HG03039 (cell line): ENCODE data around the gene KASH5.

Experiments
- ATAC-seq: cut with Tn5 transposase; IDR thresholded peaks from one replicate; pipeline ENCODE4 v1.9.1; 2021; ENCODE audit warnings: mild to moderate bottlenecking, moderate library complexity; ENCODE audit not compliant: unreplicated experiment

KASH5 gene

DNA sequence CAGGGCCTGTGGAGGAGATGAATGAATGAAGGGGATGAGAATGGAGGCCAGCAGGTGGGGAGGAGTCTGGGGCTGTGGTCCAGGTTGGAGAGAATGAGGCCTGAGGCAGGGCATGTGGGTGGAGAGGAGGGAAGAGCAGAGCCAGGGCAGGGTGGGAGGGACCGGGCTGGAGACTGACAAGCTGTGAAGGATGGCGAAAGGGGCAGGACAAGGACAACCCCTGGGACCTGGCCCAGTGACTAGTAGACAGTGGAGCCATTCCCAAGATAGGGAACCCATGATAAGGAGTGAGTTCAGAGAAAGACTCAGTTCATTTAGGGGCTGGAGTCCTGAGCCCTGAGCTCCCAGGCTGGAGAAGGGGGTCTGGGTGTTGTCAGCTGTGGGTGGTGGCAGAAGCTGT, 32.2 kb downstream of the KASH5 start:
- ATAC-seq = no peak

DNA sequence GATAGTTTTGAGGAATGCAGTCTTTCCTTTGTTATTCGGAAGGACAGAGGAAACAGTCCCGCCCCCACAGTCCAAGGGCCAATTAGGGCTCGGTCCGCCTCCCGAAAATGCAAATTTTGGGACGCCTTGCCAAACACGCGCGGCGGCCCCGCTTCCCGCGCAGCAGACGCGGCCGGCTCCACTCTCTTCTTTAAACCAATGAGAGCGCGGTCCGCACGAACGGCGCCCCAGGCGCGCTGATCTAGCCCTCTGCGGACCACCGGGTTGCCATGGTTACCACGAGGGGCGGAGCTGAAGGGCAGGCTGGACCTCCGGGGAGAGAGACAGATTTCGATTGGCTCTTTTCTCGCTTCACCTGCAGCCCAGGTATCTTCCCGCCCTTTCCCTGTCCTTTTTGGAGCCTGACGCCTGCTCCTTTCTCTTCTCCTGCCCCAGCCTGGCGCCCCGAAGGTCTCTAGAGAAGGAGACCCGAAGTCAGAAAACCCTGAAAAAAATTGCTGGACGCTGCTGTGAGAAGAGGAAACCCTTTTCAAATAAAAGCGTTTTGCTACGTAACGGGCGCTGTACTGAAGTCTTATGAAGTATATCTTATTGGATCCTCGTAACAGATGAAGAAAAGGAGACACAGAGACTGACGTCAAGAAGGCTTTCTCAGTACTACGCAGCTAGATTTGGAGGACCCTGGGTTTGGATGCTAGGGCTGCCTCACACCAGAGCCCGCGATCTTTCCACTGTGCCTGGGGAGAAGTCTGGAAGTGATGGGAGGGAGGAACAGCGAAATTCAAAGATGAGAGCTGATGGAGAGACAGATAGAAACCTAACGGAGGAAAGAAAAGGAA, 33.2 kb downstream of the KASH5 start:
- ATAC-seq = no peak

DNA sequence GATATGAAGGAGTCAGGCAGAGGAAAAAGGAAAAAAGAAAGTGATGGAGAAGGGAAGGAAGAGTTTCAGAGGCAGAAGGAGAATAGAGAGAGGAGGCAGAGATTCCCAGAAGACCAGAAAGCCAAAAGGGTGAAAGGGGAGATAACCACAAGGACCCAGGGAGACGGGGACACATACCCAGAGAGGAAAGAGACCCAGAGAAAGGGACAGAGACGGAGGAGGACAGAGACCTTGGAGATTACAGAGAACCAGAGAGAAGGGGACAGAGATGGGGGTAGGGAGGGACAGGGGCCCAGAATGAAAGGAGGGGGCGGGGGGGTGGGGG, 33.8 kb downstream of the KASH5 start:
- no peak for ATAC-seq

DNA sequence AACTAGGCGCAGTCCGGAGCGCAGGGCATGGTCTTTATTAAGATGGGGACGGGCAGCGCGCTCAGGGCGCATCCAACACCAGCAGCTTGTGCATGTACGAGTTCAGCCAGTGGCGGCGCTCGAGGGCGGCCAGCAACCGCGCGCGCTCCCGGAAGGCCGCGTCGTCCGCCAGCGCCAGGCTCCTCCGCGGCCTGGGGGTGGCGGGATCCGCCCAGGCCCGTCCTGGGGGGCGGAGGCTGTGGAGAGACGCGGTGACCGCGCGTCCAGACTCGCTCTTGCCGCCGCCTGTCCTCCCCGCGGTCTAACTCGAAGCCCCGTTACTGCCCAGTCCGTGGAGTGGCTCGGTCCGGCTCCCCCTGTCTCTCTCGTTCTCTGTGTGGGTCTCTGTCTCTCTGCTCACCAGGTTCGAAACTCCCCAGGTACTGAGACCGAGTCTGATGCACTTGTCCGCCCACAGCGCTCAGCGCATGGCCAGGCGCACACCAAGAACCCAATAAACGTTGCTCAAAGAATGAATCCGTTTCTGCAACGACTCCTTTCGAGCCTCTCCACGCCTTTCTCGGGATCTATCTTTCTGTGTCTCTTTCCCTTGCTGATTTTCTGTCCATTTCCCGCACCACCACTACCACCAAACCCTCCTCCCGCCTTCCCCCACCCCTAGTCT, 34.5 kb downstream of the KASH5 start:
- no peak for ATAC-seq

DNA sequence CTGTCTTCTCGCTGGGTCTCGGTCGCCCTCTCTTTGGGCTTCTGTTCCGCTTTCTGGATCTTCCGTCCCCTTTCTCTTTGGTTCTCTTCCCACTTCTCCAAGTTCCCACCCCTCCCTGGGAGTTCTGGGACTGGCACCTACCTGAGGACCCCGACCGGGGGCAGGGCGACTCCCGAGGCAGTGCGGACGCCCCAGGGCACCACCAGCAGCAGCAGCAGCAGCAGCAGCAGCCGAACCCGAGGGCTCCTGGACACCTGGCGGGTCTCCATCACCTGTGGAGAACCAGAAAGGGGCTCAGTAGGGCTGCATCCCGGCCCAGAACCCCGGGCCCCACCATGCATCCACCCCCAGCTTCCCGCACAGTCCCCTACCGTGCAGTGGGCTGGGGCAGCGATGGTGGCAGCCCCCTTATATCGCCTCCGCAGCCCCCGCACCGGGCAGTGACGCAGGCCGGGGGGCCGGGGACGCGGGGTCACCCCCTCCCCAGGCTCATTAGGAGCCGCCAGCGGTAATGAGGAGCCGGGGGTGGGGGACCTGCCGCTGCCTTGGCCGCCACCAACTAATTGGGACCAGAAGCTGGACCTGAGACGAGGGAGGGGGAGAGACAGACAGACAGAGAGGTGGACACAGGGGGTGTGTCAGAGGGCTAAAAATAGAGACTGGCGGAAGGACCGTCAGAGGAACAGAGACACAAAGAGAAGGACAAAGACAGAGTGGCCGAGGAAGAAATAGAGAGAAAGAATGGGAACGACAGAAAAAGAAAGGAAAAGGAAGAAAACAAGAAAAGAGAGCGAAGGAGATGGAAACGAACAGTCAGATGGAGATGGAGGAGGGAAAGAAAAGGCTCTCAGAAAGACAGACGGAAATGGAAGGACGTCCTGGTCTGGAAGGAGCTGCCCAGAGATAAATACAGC, 35.3 kb downstream of the KASH5 start, which contains the start of gene PTH2:
TSS of gene PTH2 (minus strand) at position 371 of the 914 bp plus-strand sequence. CDS start at position 269, 102 bp downstream.
- no peak for ATAC-seq

DNA sequence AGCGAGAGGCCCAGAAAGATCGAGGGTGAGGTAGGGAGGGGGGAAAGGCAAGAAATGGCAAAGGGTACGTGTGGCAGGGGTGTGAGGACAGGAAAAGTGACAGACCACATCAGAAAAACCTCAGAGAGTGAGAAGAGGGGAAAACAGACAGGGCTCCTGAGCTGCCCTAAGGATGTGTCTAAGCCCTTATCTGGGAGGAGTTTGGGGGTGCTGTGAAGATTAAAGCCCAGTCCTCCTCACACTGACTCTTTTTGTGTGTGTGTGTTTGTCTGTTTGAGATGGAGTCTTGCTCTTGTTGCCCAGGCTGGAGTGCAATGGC, 35.9 kb downstream of the KASH5 start:
- ATAC-seq = no peak

DNA sequence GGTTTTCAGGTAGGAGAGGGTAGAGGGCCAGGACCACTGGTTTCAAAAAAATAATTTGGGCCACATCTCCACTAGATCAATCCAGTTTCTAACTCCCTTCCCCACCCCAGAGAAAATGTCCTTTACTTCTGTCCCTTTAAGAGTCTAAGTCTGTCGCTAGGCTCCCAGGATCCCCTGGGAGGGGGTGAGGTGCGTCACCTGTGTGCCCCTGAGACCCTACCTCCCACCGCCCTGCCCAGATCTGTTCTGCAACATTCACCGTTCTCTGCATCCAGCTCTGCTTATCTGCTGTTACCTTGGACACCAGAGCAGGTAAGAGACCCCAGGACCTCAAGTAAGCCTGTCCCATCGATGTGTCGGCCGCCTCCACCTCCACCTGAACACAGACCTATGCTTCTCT, 37.1 kb downstream of the KASH5 start, which contains the start of gene GFY:
TSS of gene GFY (plus strand) at position 211 of the 400 bp plus-strand sequence. CDS start 1,043 bp downstream, outside the sequence.
- no peak for ATAC-seq

DNA sequence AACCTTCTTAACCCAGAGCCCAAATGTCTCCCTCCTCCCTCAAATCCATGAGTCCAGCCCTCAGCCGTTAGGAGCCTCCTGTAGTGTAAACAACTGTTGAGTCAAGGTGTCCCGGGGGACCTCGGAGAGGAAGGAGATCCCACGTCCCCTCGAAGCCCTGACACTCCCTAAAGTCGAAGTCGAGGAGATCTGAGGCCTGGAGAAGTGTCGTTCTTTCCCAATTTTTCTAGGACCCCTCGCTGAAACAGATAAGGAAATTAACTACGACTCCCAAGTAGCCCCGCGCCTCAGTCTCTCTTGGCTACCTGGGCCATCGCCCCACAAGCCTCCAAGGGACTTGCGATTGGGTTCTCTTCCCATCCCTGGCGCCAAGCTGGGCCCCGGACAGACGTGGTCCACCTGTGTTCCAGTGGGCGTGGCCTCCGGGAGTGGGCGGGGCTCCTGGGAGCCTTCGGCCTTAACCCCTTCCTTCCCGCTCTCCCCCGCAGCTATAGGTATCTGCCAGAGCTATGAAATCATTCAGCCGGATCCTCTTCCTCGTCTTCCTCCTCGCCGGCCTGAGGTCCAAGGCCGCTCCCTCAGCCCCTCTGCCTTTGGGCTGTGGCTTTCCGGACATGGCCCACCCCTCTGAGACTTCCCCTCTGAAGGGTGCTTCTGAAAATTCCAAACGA, 38.0 kb downstream of the KASH5 start:
- ATAC-seq = no peak

DNA sequence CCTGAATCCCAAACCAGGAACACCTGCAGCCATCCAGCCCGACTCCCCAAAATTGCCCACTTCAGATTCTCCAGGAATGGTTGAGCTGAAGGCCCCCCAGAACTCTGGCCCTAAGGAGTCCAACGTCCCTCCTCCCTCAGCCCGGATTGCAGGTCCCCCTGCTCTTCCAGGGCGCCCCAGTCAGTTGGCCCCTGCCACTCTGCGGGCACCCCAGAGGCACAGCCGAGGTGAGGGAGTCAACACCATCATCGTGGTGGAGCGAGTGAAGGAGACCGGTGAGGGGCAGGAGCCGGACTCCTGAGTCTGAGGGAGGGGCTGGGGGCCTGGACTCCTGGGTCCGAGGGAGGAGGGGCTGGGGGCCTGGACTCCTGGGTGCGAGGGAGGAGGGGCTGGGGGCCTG, 39.3 kb downstream of the KASH5 start:
- ATAC-seq = no peak

DNA sequence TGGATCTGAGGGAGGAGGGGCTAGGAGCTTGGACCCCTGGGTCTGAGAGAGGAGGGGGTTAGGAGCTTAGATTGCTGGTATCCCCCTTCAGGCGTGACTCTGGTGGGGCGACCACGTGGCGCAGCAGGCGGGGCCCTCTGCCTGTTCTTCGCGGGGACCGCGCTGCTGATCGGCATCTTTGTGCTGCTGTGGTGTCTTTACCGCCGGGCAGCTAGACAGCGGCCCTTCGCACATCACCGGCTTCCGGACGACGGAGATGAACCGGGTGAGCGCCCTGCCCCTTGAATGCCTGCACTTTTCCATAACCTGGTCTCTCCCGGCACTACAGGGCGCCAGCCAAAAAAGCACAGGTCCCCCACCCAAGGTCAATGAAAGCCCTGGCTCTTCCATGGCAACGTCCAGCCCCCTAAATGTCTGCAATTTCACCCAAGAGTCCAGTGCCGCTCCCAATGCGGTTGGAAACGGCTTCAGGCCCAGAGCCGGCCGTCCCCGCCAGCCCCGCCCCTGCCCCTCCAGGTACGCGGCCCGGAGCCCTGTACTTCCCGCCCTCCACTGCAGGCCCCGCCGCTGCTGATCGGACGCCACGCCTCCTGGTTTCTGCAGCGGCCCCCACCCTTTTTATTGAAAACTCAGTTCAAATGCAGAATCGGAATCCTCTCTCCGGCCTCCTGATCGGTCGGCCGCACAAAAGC, 40.0 kb downstream of the KASH5 start:
- ATAC-seq = no peak

DNA sequence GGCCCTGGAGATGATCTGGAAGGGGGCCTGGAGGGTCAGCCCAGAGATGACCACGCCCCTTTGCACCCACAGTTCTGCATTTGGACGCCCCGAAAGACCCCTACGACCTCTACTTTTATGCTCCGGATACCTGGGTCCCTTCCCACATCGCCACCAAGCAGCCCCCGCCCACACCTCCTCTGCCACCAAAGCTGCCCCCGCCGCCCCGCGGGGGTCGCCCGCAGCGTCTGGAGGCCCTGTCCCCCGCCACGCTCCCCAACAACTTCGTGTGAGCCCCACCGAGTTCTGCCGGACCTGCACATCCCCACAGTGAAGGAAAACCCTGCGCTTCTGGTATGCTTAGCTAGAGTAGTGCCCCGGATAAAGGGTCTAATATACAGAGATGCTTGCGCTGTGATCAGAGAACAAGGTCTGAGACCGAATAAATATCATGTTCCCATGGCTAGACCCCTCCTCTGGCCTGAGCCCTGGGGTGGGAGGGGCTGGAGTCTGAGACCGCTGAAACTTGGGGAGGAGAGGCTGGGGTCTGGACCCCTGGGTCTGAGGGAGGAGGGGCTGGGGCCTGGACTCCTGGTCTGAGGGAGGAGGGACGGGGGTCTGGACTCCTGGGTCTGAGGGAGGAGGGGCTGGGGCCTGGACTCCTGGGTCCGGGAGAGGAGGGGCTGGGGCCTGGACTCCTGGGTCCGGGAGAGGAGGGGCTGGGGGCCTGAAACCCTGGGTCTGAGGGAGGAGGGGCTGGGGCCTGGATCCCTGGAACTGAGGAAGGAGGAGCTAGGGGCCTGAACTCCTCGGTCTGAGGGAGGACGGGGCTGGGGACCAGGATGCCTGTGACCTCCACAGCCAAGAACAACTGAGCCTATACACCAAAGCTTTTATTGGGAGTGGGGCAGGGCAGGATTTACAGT, 40.8 kb downstream of the KASH5 start:
- no peak for ATAC-seq

DNA sequence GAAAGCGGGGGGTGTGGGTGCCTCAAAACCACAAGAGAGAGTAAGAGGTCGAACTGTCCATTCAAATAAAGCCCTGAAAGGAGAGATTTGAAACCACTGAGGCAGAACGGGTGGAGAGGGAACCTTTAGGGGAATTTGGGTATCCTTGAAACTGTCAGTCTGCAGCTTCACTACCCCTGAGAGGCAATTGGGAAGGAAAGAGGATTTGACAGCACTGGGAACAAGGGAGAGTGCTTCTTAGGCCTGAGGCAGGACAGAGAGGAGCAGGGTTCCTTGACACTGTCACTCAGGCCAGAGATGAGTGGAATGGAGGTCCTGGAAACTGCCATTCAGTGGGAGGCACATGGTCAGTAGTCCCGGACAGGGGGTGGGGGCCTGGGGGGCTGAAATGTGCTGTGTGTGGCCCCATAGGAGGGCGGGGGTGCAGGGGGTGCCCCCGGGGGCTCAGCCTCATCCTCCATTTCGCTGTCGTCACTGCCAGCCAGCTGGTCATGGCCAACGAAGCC, 42.2 kb downstream of the KASH5 start:
- ATAC-seq = no peak

DNA sequence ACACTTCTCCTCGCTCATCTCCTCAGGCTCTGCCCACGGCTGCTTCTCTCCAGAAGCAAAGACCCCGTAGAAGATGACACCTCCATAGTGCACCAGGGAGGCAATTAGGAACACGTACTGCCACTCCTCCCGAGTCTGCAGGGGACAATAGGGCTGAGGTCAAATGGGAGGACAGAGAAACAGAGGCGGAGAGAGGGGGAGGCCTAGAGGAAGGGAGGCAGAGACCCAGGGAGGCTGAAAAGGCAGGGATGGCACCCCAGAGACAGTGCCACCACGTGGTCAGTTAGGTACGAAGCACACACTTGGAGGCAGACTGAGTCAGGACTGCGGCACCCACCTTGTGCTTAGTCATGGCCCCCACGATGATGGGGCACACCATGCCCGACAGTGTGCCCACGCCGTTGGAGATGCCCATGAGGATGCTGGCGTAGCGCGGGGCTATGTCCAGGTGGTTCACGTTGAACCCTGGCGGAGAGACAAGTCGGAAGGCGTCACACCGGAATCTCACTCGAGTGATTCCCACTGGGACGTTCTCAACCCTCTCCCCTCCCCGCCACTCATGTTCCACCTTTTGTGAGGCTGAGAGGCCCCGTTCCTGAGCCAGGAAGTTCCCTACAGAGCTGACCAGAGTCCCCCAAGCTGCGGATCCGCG, 42.8 kb downstream of the KASH5 start:
- no peak for ATAC-seq

DNA sequence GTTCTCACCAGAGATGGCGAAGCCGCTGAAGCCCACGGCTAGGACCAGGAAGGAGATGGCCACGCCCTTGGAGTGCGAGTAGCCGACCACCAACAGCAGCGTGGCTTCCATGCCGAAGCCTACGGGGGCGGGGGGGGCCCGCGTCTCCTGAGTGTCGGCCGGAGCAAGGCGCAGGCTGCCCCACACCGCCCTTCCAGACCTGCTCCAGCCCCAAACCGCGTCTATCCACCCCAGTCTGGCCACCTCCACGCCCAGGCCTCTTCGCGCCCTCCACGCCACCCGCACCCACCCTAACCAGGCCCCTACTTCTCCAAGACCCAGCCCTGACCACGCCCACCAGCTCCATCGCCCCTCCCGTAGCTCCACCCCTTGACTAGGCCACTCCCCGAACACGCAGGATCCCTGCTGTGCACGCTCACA, 43.3 kb downstream of the KASH5 start:
- no peak for ATAC-seq

DNA sequence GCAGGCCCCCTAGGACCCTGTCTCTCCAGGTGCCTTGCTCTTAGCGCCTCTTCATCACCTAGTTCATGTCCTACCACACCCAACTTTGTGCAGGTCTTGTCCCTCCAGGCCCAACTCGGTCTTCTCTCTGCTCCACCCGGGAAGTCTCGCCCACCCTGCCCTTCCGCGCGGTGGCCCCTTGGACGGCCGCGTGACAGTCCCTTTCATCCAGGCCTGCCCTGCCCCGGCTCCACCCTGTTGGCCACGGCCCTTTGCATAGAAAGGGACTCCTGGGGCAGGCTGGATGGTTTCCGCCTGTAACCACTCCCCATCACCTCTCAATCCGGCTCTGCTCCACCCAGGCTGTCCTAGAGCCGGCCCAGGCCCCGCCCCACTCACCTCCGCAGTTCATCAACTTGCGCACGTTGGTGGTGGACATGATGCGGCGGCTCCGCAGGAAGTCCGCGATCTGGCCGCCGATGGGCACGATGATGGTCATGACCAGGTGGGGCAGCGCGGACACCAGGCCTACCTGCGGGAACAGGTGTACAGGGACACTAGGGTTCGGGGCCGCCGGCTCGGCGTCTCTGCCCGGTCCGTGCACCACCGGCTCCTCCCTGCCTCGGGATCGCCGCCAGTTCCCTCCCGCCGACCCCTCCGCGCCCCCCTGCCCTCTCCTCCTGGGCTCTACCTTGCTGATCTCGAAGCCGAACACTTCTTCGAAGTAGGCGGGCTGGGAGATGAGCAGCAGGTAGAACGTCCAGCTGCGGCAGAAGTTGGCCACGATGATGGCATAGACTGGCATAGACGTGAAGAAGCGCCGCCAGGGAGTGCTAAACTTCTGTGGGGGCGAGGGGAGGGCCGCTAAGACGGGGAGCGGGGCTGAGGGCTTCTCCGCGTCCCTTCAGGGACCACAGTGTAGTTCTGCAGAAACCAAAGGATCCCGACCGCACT, 44.4 kb downstream of the KASH5 start:
- ATAC-seq = no peak

DNA sequence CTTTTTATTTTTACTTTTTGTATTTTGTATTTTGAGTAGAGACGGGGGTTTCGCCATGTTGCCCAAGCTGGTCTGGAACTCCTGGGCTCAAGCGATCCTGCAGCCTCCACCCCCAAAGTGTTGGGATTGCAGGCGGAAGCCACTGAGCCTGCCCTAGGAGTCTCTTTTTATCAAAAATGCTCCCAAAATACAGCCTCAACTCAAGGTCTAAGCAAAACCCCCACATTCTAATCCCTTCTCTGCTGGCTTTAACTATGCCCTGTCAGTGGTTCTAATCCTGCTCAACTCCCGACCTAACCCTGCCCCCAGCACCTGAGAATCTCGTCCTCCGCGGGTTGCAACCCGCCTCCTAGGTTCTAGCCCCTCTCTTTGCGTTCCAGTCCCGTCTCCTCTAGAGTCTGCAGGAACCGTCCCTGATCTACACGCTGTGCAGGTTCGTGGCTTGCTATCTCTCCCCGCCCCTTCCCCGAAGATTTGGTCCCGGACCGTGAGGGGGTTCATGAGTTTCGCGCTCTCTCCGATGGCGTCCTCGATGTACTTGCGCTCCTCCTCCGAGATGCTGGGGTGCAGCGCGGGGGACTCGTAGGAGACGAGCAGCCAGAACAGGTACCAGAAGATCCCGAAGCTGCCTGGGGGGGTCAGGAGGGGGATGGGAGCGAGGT, 45.3 kb downstream of the KASH5 start:
- ATAC-seq = no peak
